Measurements from ENCODE around the gene OBSCN. TPM values are rescaled to one million over a fixed set of nuclear protein-coding genes. Genes with fewer than 3 reads are reported as not detected.

Gene OBSCN
- total RNA-seq, 1 experiment from 2014 or later: 33.3 TPM

DNA sequence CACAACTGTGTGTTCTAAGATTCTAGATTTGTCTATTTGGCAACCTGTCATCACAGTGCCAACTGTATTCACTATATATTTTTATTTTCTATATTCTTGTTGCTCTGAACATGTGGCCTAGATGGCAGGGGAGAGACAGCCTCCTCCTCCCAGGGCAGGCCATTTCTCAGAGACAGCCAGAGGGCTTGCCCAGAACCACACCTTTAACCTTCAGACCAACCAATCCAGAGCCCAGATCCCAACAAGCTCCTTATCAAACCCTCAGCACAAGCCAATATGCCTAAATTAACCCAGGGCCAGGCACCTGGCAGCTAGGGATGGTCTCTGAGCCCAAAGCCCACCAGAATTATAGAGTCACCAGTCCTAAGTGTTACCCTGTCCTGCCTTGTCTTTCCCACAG lies 179.5 kb downstream of the OBSCN start:
- Mint-ChIP-seq H3K4me1 (no peaks in the 10 kb centered on the region), H3K27me3 (ENCODE audit: low read depth) (peaks cover 44% of the 10 kb centered on the region), H3K27ac (no peak overlapping the region), H3K36me3 (ENCODE audit: insufficient read depth in 1 of 3, low read depth in 3 of 3) (peaks cover 0 to 3% (median 3%) of the 10 kb centered on the region in 3 experiments; a peak in 4 of 7 replicates), H3K4me3 (peak overlapping the region in 1 of 2 experiments; percentile 2; a peak in 1 of 5 replicates), H3K9me3 (no peaks in the 10 kb centered on the region)
- H4K91ac ChIP-seq (ENCODE audit: insufficient read length, low read depth, low read length): no peak overlapping the region
- no peak overlapping the region for H2BK15ac ChIP-seq (ENCODE audit: low read depth, low read length)
- H3K9ac ChIP-seq (ENCODE audit: extremely low read depth, insufficient read length, low read length): no peak overlapping the region
- H2AK5ac ChIP-seq (ENCODE audit: insufficient read length, low read length): no peak overlapping the region
- no peaks in the 10 kb centered on the region for H3K23me2 ChIP-seq (ENCODE audit: insufficient read length, low read depth, low read length, poor library complexity, severe bottlenecking)
- no peak overlapping the region for H4K5ac ChIP-seq (ENCODE audit: insufficient read length, low read depth, low read length)
- no peaks in the 10 kb centered on the region for H3K4me1 ChIP-seq (ENCODE audit: insufficient read depth, low read length)
- no peaks in the 10 kb centered on the region for H3K9me3 ChIP-seq (ENCODE audit: control insufficient read depth, low read depth, low read length)
- H3K4ac ChIP-seq (ENCODE audit: low read depth, low read length): no peak overlapping the region
- H2AFZ ChIP-seq (ENCODE audit: low read length): no peak overlapping the region
- no peak overlapping the region for H2BK20ac ChIP-seq (ENCODE audit: low read depth, low read length, poor library complexity, severe bottlenecking)
- no peak overlapping the region for H3K27ac ChIP-seq (ENCODE audit: insufficient read length, low read depth, low read length)
- no peaks in the 10 kb centered on the region for H3K27me3 ChIP-seq (ENCODE audit: insufficient read depth, low read length)
- H3K4me2 ChIP-seq (ENCODE audit: insufficient read depth, insufficient read length, low read length): no peak overlapping the region
- H3K23ac ChIP-seq (ENCODE audit: insufficient read length, low read depth, low read length): no peak overlapping the region
- no peak for TF ChIP-seq CTCF (conservative IDR thresholded peaks at IDR 0.05)
- H2BK5ac ChIP-seq (ENCODE audit: insufficient read length, low read length): no peak overlapping the region
- no peak overlapping the region for H3K18ac ChIP-seq (ENCODE audit: insufficient read length, low read depth, low read length)
- H3K56ac ChIP-seq (ENCODE audit: insufficient read length, low read depth, low read length): no peak overlapping the region
- no peak for DNase-seq
- H2BK120ac ChIP-seq (ENCODE audit: low read depth, low read length, poor library complexity, severe bottlenecking): no peak overlapping the region
- H3K14ac ChIP-seq (ENCODE audit: insufficient read depth, low read length): no peak overlapping the region
- H4K8ac ChIP-seq (replicated peaks; ENCODE audit: insufficient read length, low read depth, low read length): no peak overlapping the region
- no peaks in the 10 kb centered on the region for H3K79me2 ChIP-seq (ENCODE audit: insufficient read depth, low read length)
- H4K20me1 ChIP-seq (ENCODE audit: control insufficient read depth, insufficient read depth, insufficient read length): no peaks in the 10 kb centered on the region
- H2BK12ac ChIP-seq (ENCODE audit: insufficient read length, low read depth, low read length): no peak overlapping the region
- H3K79me1 ChIP-seq (ENCODE audit: insufficient read depth, low read depth, low read length, poor library complexity, severe bottlenecking): no peaks in the 10 kb centered on the region
- no peak overlapping the region for H3T11ph ChIP-seq (ENCODE audit: low read length)

Measured in H9 (cell line).